HepG2 (cell line): ENCODE measurements around the gene SBNO2. TPM values are rescaled to one million over a fixed set of nuclear protein-coding genes. Genes with fewer than 3 reads are reported as not detected.
A peak's percentile ranks its signal among the peaks of the same experiment; 100 is the strongest.

Source experiments
- ADNP ChIP-seq: sonication (generic); formaldehyde crosslinking; IDR thresholded peaks from 2 replicates; pipeline ENCODE4 v1.4.0; 2020; ENCODE audit warnings: missing genetic modification reagents
- BHLHE40 ChIP-seq: IDR thresholded peaks from 2 replicates; pipeline ENCODE4 v1.6.1; 2011; ENCODE audit warnings: low read length, improper control_type of control experiment
- CSRNP1 ChIP-seq: sonication (generic); formaldehyde crosslinking; IDR thresholded peaks from 2 replicates; pipeline ENCODE4 v1.8.1; 2023; ENCODE audit warnings: mild to moderate bottlenecking, missing genetic modification reagents
- HDAC1 ChIP-seq: sonication (generic); formaldehyde crosslinking; IDR thresholded peaks from 2 replicates; pipeline ENCODE4 v1.5.1; 2020; ENCODE audit warnings: mild to moderate bottlenecking, missing genetic modification reagents
- HOXA3 ChIP-seq: sonication (generic); formaldehyde crosslinking; IDR thresholded peaks from 2 replicates; pipeline ENCODE4 v1.5.0; 2020; ENCODE audit warnings: missing genetic modification reagents
- KDM6A ChIP-seq: IDR thresholded peaks from 2 replicates; pipeline ENCODE4 v1.6.1; 2016; ENCODE audit warnings: low read depth
- MTA3 ChIP-seq: sonication (generic); formaldehyde crosslinking; IDR thresholded peaks from 2 replicates; pipeline ENCODE4 v1.4.0; 2020; ENCODE audit warnings: missing genetic modification reagents
- RXRA ChIP-seq: sonication (generic); formaldehyde crosslinking; IDR thresholded peaks from 2 replicates; pipeline ENCODE4 v1.5.1; 2020; ENCODE audit warnings: missing genetic modification reagents
- SAFB2 ChIP-seq: sonication (generic); formaldehyde crosslinking; IDR thresholded peaks from 2 replicates; pipeline ENCODE4 v1.5.1; 2020; ENCODE audit warnings: missing genetic modification reagents, low read depth, mild to moderate bottlenecking, borderline replicate concordance
- SMAD3 ChIP-seq: sonication (generic); formaldehyde crosslinking; IDR thresholded peaks from 2 replicates; pipeline ENCODE4 v1.4.0; 2020; ENCODE audit warnings: missing genetic modification reagents
- SP2 ChIP-seq: sonication (generic); formaldehyde crosslinking; IDR thresholded peaks from 2 replicates; pipeline ENCODE4 v1.5.1; 2020; ENCODE audit warnings: mild to moderate bottlenecking, missing genetic modification reagents
- TSC22D2 ChIP-seq: sonication (generic); formaldehyde crosslinking; IDR thresholded peaks from 2 replicates; pipeline ENCODE4 v1.5.1; 2020; ENCODE audit warnings: missing genetic modification reagents, mild to moderate bottlenecking, borderline replicate concordance
- ZBTB7B ChIP-seq: sonication (generic); formaldehyde crosslinking; IDR thresholded peaks from 2 replicates; pipeline ENCODE4 v1.4.0; 2020; ENCODE audit warnings: missing genetic modification reagents
- ZNF18 ChIP-seq: sonication (generic); formaldehyde crosslinking; IDR thresholded peaks from 2 replicates; pipeline ENCODE4 v1.8.0; 2022; ENCODE audit warnings: mild to moderate bottlenecking, missing genetic modification reagents; ENCODE audit not compliant: insufficient replicate concordance
- ZNF264 ChIP-seq: sonication (generic); formaldehyde crosslinking; IDR thresholded peaks from 2 replicates; pipeline ENCODE4 v1.4.0; 2020; ENCODE audit warnings: missing genetic modification reagents
- ZNF331 ChIP-seq: sonication (generic); formaldehyde crosslinking; IDR thresholded peaks from 2 replicates; pipeline ENCODE4 v1.4.0; 2020; ENCODE audit warnings: missing genetic modification reagents
- ZNF335 ChIP-seq: sonication (generic); formaldehyde crosslinking; IDR thresholded peaks from 2 replicates; pipeline ENCODE4 v1.4.0; 2020; ENCODE audit warnings: missing genetic modification reagents
- ZNF367 ChIP-seq: sonication (generic); formaldehyde crosslinking; IDR thresholded peaks from 2 replicates; pipeline ENCODE4 v1.4.0; 2020; ENCODE audit warnings: missing genetic modification reagents, borderline replicate concordance
- ZNF460 ChIP-seq: sonication (generic); formaldehyde crosslinking; IDR thresholded peaks from 2 replicates; pipeline ENCODE4 v1.5.1; 2020; ENCODE audit warnings: missing genetic modification reagents, mild to moderate bottlenecking, borderline replicate concordance
- ZNF513 ChIP-seq: sonication (generic); formaldehyde crosslinking; conservative IDR thresholded peaks from 2 replicates; pipeline ENCODE4 v1.5.0; 2020; ENCODE audit warnings: missing genetic modification reagents
- ZNF639 ChIP-seq: conservative IDR thresholded peaks from 2 replicates; pipeline ENCODE4 v1.6.1; 2018; ENCODE audit warnings: missing genetic modification reagents
- ZNF720 ChIP-seq: sonication (generic); formaldehyde crosslinking; IDR thresholded peaks from 2 replicates; pipeline ENCODE4 v1.4.0; 2020; ENCODE audit warnings: missing genetic modification reagents
- ZNF75D ChIP-seq: sonication (generic); formaldehyde crosslinking; IDR thresholded peaks from 2 replicates; pipeline ENCODE4 v1.8.1; 2023; ENCODE audit warnings: missing genetic modification reagents, mild to moderate bottlenecking, borderline replicate concordance
- ZNF839 ChIP-seq: sonication (generic); formaldehyde crosslinking; IDR thresholded peaks from 2 replicates; pipeline ENCODE4 v1.4.0; 2020; ENCODE audit warnings: missing genetic modification reagents, mild to moderate bottlenecking, borderline replicate concordance
- polyA plus RNA-seq, 8 experiments: library from polyadenylated mRNA; depleted of rRNA in 3 of 8; stranded (reverse) in 7 of 8; unstranded in 1 of 8; fragments of >200 nt; fragmentation: Illumina TruSeq in 4 of 8; extraction: Trizol in 4 of 8; gene quantifications; 2 replicates each; pipeline versions ENCODE4 v1.2.1 to v1.2.3, GENCODE V29; 2011 to 2016; ENCODE audit warnings: low read depth in 4 of 8, missing spikeins in 1 of 8, mixed read lengths in 1 of 8; ENCODE audit not compliant: insufficient read depth in 1 of 8
- total RNA-seq, 5 experiments: library from RNA; depleted of rRNA; stranded (reverse); fragments of >200 nt; fragmentation: Illumina TruSeq; extraction: Trizol; gene quantifications; 2 replicates each; pipeline ENCODE4 v1.2.3, GENCODE V29; 2016; ENCODE audit warnings: low read depth in 1 of 5
- TF ChIP-seq, protein P1 (sequence below): sonication (generic); formaldehyde crosslinking; IDR thresholded peaks from 2 replicates; pipeline ENCODE4 v1.4.0; 2020; ENCODE audit warnings: low read depth, mild to moderate bottlenecking, missing genetic modification reagents

Gene SBNO2
- total and polyA plus RNA-seq, 2 of the 13 experiments (the other 11 are each of a cell fraction or from before 2014, with no cell fraction given), result 8.6 to 10.4 TPM

DNA sequence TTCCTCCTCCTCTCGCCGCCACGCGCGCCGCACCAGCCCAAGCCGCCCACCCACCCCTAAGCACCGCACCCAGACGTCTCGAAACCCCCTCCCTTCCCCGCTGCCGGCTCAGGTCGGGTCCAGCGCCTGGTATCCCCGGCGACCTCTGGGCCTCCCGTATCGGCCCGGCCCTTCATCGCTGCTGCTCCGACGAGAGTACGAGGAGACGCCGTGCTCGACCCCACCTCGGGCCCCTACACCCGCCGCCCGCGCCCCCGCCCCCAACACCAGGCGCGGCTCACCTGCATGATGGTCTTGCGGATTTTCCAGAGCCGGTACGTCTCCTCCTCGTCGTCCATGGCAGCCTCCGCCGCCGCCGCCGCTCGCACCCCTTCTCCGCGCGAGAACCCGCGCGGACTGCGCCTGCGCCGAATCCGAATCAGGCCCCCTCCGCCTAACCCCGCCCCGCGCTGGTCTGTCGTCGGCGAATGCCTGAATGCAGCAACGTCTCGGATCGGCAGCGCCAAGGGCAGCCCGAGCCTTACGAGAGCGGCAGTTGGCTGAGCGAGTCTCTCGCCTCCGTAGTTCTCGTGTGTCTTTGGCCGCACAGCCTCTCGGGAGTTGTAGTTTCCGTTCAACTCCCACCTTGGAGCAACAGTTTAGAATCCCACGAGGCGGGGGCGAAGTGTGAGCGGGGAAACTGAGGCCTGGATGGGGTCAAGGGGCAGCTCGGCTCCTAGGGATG lies 78.9 kb downstream of the SBNO2 start, which contains the start of gene POLR2E (continued):
- TF ChIP-seq TSC22D2 (CRISPR knock-in tag) (no peak), ADNP (CRISPR knock-in tag) (no peak), SP2 (no peak), HDAC1 (CRISPR knock-in tag) (peak; percentile 62; the same call in 1 of the 2 replicates), BHLHE40 (no peak; the same call in 1 of the 2 replicates), ZNF331 (CRISPR knock-in tag) (no peak), MTA3 (CRISPR knock-in tag) (no peak), ZNF264 (CRISPR knock-in tag) (no peak), ZNF335 (CRISPR knock-in tag) (peak; percentile 100), HOXA3 (CRISPR knock-in tag) (peak; percentile 86), ZNF513 (CRISPR knock-in tag) (0 out of 2 replicates have a peak, but pooled peaks have one; percentile 82), KDM6A (CRISPR knock-in tag) (no peak), ZBTB7B (CRISPR knock-in tag) (no peak), RXRA (CRISPR knock-in tag) (peak; percentile 53), SMAD3 (CRISPR knock-in tag) (0 out of 2 replicates have a peak, but pooled peaks have one; percentile 61), CSRNP1 (CRISPR knock-in tag) (no peak), ZNF367 (no peak), SAFB2 (CRISPR knock-in tag) (no peak; the same call in 1 of the 2 replicates), ZNF460 (CRISPR knock-in tag) (no peak; the same call in 1 of the 2 replicates), ZNF75D (CRISPR knock-in tag) (no peak), ZNF18 (no peak), ZNF639 (no peak; the same call in 1 of the 2 replicates), ZNF839 (no peak), ZNF720 (no peak)
- TF ChIP-seq, protein P1, sequence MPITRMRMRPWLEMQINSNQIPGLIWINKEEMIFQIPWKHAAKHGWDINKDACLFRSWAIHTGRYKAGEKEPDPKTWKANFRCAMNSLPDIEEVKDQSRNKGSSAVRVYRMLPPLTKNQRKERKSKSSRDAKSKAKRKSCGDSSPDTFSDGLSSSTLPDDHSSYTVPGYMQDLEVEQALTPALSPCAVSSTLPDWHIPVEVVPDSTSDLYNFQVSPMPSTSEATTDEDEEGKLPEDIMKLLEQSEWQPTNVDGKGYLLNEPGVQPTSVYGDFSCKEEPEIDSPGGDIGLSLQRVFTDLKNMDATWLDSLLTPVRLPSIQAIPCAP (CRISPR knock-in tag), result no peak
